B cell (primary cell): Measurements from ENCODE around the gene EEF1AKMT4. TPM values are rescaled to one million over a fixed set of nuclear protein-coding genes. Genes with fewer than 3 reads are reported as not detected.

Source experiments
- ATAC-seq: fragments of 200-7000 bp; cut with Tn5 transposase; one replicate; pipeline ENCODE4 v1.10.0; 2021; ENCODE audit warnings: low read depth, mild to moderate bottlenecking, moderate number of reproducible peaks, moderate library complexity
- CTCF ChIA-PET: fragments of 350-600 bp; sonication (Branson Sonifier 250); formaldehyde crosslinking; loops from one replicate; lab custom pipeline; 2021; ENCODE audit warnings: antibody characterized with exemption, inconsistent platforms; lab: Charles Lee
- POLR2A ChIA-PET: fragments of 350-600 bp; sonication (Branson Sonifier 250); formaldehyde crosslinking; loops from one replicate; lab custom pipeline; 2021; ENCODE audit warnings: antibody characterized with exemption; lab: Charles Lee
- DNase-seq: peaks from one replicate; pipeline ENCODE4 v3.0.0; 2013
- H2AFZ ChIP-seq: 2 replicates; pipeline ENCODE4 v1.6.1; 2012; ENCODE audit warnings: mild to moderate bottlenecking, low read depth, low read length; ENCODE audit not compliant: insufficient read depth, poor library complexity, severe bottlenecking
- H3K27ac ChIP-seq, 2 donors: 1 replicate in 1 of 2; 2 replicates in 1 of 2; pipeline ENCODE4 v1.5.1; 2012 to 2013; ENCODE audit warnings: low read length in 2 of 2, mild to moderate bottlenecking in 2 of 2, moderate library complexity in 1 of 2
- H3K27me3 ChIP-seq, 4 experiments: fragments of 200-600 bp in 1 of 4; sonication (generic) in 1 of 4; replicated peaks in 1 of 4; 1 replicate in 2 of 4; 2 replicates in 2 of 4; pipeline versions ENCODE4 v1.6.1 to v1.7.0; 2013 to 2016; ENCODE audit warnings: low read length in 3 of 4, mild to moderate bottlenecking in 2 of 4, mixed read lengths in 1 of 4, moderate library complexity in 1 of 4; ENCODE audit not compliant: insufficient read depth in 4 of 4, control insufficient read depth in 3 of 4; ENCODE audit errors: control extremely low read depth in 1 of 4
- H3K36me3 ChIP-seq, 2 experiments: replicated peaks in 1 of 2; 1 replicate in 1 of 2; 2 replicates in 1 of 2; pipeline versions ENCODE4 v1.6.1 to v1.7.1; 2013; ENCODE audit warnings: low read length in 1 of 2; ENCODE audit not compliant: insufficient read depth in 2 of 2, control insufficient read depth in 1 of 2; ENCODE audit errors: control extremely low read depth in 1 of 2, extremely low read depth in 1 of 2
- H3K4me1 ChIP-seq, 2 donors: fragments of 200-600 bp in 1 of 2; sonication (generic) in 1 of 2; 1 replicate in 1 of 2; 2 replicates in 1 of 2; pipeline versions ENCODE4 v1.5.1 to v1.6.1; 2013 to 2017; ENCODE audit warnings: low read length in 2 of 2; ENCODE audit not compliant: control insufficient read depth in 2 of 2, insufficient read depth in 2 of 2
- H3K4me2 ChIP-seq: replicated peaks from 2 replicates; pipeline ENCODE3; 2012; ENCODE audit warnings: mild to moderate bottlenecking, low read depth, low read length; ENCODE audit not compliant: poor library complexity, severe bottlenecking
- H3K4me3 ChIP-seq, 5 experiments: fragments of 200-600 bp in 1 of 5; sonication (generic) in 1 of 5; 1 replicate in 3 of 5; 2 replicates in 2 of 5; pipeline versions ENCODE4 v1.5.1 to v1.7.0; 2011 to 2016; ENCODE audit warnings: low read length in 4 of 5, mild to moderate bottlenecking in 4 of 5, low read depth in 2 of 5, control low read depth in 1 of 5, moderate library complexity in 1 of 5; ENCODE audit not compliant: insufficient read depth in 1 of 5; ENCODE audit errors: control extremely low read depth in 1 of 5, extremely low read depth in 1 of 5
- H3K79me2 ChIP-seq: fragments of 200-600 bp; sonication (generic); one replicate; pipeline ENCODE4 v1.6.0; 2016; ENCODE audit warnings: low read length; ENCODE audit not compliant: control insufficient read depth, insufficient read depth
- H3K9ac ChIP-seq: fragments of 200-600 bp; sonication (generic); 2 replicates; pipeline ENCODE4 v1.6.1; 2017; ENCODE audit warnings: mild to moderate bottlenecking, low read length, moderate library complexity
- H3K9me3 ChIP-seq, 3 donors: one replicate each; pipeline versions ENCODE4 v1.6.1 to v1.7.1; 2013; ENCODE audit warnings: low read length in 2 of 3; ENCODE audit not compliant: control insufficient read depth in 2 of 3, insufficient read depth in 1 of 3; ENCODE audit errors: control extremely low read depth in 1 of 3
- H4K20me1 ChIP-seq: 2 replicates; pipeline ENCODE4 v1.6.0; 2012; ENCODE audit warnings: mild to moderate bottlenecking, low read length; ENCODE audit not compliant: insufficient read depth, control insufficient read depth, poor library complexity, severe bottlenecking
- H3K27ac Mint-ChIP-seq: one replicate; pipeline ENCODE4 v1.8.0; 2021; ENCODE audit warnings: mixed read lengths
- H3K27me3 Mint-ChIP-seq: one replicate; pipeline ENCODE4 v1.8.0; 2021; ENCODE audit warnings: mixed read lengths
- H3K4me1 Mint-ChIP-seq: one replicate; pipeline ENCODE4 v1.8.0; 2021; ENCODE audit warnings: mixed read lengths
- H3K4me3 Mint-ChIP-seq: one replicate; pipeline ENCODE4 v1.8.0; 2021; ENCODE audit warnings: mixed read lengths
- H3K9me3 Mint-ChIP-seq: one replicate; pipeline ENCODE4 v1.8.0; 2022; ENCODE audit warnings: mixed read lengths; ENCODE audit not compliant: insufficient read depth
- CTCF ChIP-seq: fragments of 200-600 bp; IDR thresholded peaks from one replicate; pipeline ENCODE4 v1.8.0; 2022; ENCODE audit warnings: antibody characterized with exemption, mild to moderate bottlenecking
- EZH2 ChIP-seq: IDR thresholded peaks from 2 replicates; pipeline ENCODE4 v1.6.1; 2012; ENCODE audit warnings: borderline replicate concordance, low read depth, mild to moderate bottlenecking, moderate library complexity, low read length; ENCODE audit not compliant: insufficient read depth, poor library complexity, severe bottlenecking
- WGBS: methylation state at CpG from one replicate; pipeline ENCODE4 v1.1.5; 2013; ENCODE audit warnings: missing lambda C conversion rate; ENCODE audit not compliant: insufficient coverage; 5-methylcytosine and 5-hydroxymethylcytosine counted together
- intact Hi-C: fragments of 100-400 bp; cut with micrococcal nuclease; formaldehyde crosslinking; loops from one replicate; pipeline ENCODE4 v1.10.0; 2022
- polyA plus RNA-seq: library from polyadenylated mRNA; depleted of rRNA; stranded (reverse); fragments of >200 nt; gene quantifications from 2 replicates; pipeline ENCODE4 v1.2.3, GENCODE V29; 2012
- total RNA-seq, 2 donors: library from RNA; stranded (reverse); fragments of 120-200 nt in 1 of 2; gene quantifications; 1 replicate in 1 of 2; 2 replicates in 1 of 2; pipeline versions ENCODE4 v1.2.3 to v1.2.4, GENCODE V29; 2013 to 2022

The EEF1AKMT4 gene
- total and polyA plus RNA-seq, 2 donors (not counting 1 experiment from before 2014, with no cell fraction given) = 1.5 to 2.5 TPM

- H3K27me3 ChIP-seq = peaks cover 0 to 65% (median 29%) of the 10 kb centered on the region in 4 experiments
- Mint-ChIP-seq H3K4me3 (peak overlapping the region; percentile 86), H3K4me1 (peaks cover 24% of the 10 kb centered on the region), H3K9me3 (no peaks in the 10 kb centered on the region), H3K27me3 (peaks cover 46% of the 10 kb centered on the region), H3K27ac (no peak overlapping the region)
- peak overlapping the region; percentile 96 for H3K4me2 ChIP-seq
- H3K79me2 ChIP-seq = no peaks in the 10 kb centered on the region
- no peak for TF ChIP-seq CTCF
- TF ChIP-seq EZH2 = peak; percentile 58
- H3K36me3 ChIP-seq = no peaks in the 10 kb centered on the region
- ChIA-PET POLR2A (no interaction called here), CTCF (interaction anchor here (1.3 to 2.6 kb wide), 3 partner anchors 11 to 264 kb away, joined by 3 to 9 read pairs (median 3); partner anchors contain the start of gene EEF1AKMT4)
- WGBS = 3% methylated on average over 49 of the region's 49 CpGs
- intact Hi-C loops = loop anchor here (1.0 kb wide), 1 partner anchor 10 kb away; no protein-coding TSS in a partner anchor
- peak overlapping the region; percentile 56 for H2AFZ ChIP-seq
- H3K9me3 ChIP-seq = peaks cover 0 to 4% (median 0%) of the 10 kb centered on the region in 3 donors
- peak overlapping the region in 3 of 5 experiments; percentile 45 to 58 (median 51) for H3K4me3 ChIP-seq
- H3K27ac ChIP-seq = no peak overlapping the region
- DNase-seq (no peak), ATAC-seq (no peak)
- H3K4me1 ChIP-seq = peaks cover 27% of the 10 kb centered on the region in 2 donors
- H3K9ac ChIP-seq = peak overlapping the region; percentile 58
- peaks cover 7% of the 10 kb centered on the region for H4K20me1 ChIP-seq
These were observed 11.3 kb downstream of the EEF1AKMT4 start for GRCh38 chr3:184260724-184261269.

GRCh38 chr3:184261270-184261853, 11.9 kb downstream of the EEF1AKMT4 start, which contains the start of gene CAMK2N2:
CAMK2N2 (minus strand) TSS chr3:184261553; CDS start chr3:184261285, 268 bp downstream.
- DNase-seq (peak; percentile 52), ATAC-seq (peak; percentile 60)
- Mint-ChIP-seq H3K27ac (peak within 1 kb of the TSS; percentile 37), H3K4me3 (peak within 1 kb of the TSS; percentile 86), H3K27me3 (peaks cover 49% of the 10 kb centered on the region), H3K9me3 (no peaks in the 10 kb centered on the region), H3K4me1 (peaks cover 24% of the 10 kb centered on the region)
- Histone ChIP-seq H3K9me3 (peaks cover 0 to 4% (median 0%) of the 10 kb centered on the region in 3 donors), H3K36me3 (no peaks in the 10 kb centered on the region), H3K27ac (no peak within 1 kb of the TSS), H3K4me3 (peak within 1 kb of the TSS in 4 of 5 experiments; percentile 28 to 67 (median 48)), H3K9ac (peak within 1 kb of the TSS; percentile 58), H3K79me2 (no peaks in the 10 kb centered on the region), H2AFZ (peak within 1 kb of the TSS; percentile 60), H3K27me3 (peaks cover 0 to 69% (median 29%) of the 10 kb centered on the region in 4 experiments), H4K20me1 (peaks cover 7% of the 10 kb centered on the region), H3K4me1 (peaks cover 27% of the 10 kb centered on the region in 2 donors), H3K4me2 (peak within 1 kb of the TSS; percentile 96)
- 0% methylated on average over 56 of the region's 67 CpGs for WGBS
- CTCF ChIA-PET = interaction anchor here (1.3 kb wide), 1 partner anchor 264 kb away, joined by 3 read pairs; no protein-coding TSS in a partner anchor
- POLR2A ChIA-PET = no interaction called here
- intact Hi-C loops = no loop called here
- no peak for TF ChIP-seq EZH2
